ENCODE data around the gene HMOX2.

The HMOX2 gene

DNA sequence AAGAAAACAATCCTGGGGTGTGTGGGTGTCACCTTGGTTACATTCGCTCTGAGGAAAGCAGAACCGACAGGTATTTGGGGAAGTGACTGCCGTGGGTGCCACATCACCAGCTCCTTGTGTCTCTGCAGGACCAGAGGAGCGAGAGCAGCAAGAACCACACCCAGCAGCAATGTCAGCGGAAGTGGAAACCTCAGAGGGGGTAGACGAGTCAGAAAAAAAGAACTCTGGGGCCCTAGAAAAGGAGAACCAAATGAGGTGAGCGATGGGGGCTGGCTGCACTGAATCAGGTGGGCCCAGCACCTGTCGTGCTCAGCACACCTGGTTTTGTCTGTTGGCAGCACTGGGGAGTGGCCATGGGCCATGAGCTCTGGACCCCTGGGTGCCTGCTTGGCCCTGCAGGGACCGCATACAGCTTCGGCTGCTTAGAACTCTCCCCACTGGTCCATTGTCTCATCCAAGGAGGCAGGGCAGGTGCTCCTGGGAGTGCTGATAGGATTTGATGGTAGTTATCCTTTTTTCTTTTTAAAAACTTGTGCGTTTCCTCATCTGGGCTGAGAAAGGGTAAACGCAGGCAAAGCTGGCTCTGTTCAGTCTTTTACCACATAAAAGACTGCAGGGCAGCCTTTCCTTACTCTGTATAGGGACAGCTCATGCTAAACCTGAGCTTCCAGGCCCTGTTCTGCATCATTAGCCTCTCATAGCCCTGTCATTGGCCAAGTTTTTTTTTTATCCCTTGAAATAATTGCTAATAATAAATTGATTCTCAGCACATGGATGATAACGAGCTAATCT, 29.4 kb downstream of the HMOX2 start:
- DNase-seq (peak; percentile 64), ATAC-seq (peak; percentile 85)

DNA sequence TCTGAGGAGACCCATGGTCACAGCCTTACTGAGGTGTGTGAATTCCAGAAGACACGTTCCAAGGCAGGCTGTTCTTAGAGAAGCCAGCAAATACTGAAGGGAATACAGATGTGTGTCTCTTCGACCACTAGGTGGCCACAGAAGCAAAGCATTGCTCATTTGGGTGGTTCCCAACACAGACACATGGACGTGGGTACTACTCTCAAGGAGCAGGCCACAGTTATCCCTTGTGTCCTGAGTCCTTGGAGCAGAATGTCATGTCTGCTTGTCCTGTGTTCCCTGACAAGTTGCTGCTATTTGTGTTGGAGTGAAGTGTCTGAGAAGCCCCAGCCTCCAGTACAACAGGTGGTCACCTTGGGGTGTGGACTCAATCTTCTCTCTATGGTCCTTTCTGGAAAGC, 30.3 kb downstream of the HMOX2 start:
- DNase-seq: peak; percentile 58
- ATAC-seq: peak; percentile 66

DNA sequence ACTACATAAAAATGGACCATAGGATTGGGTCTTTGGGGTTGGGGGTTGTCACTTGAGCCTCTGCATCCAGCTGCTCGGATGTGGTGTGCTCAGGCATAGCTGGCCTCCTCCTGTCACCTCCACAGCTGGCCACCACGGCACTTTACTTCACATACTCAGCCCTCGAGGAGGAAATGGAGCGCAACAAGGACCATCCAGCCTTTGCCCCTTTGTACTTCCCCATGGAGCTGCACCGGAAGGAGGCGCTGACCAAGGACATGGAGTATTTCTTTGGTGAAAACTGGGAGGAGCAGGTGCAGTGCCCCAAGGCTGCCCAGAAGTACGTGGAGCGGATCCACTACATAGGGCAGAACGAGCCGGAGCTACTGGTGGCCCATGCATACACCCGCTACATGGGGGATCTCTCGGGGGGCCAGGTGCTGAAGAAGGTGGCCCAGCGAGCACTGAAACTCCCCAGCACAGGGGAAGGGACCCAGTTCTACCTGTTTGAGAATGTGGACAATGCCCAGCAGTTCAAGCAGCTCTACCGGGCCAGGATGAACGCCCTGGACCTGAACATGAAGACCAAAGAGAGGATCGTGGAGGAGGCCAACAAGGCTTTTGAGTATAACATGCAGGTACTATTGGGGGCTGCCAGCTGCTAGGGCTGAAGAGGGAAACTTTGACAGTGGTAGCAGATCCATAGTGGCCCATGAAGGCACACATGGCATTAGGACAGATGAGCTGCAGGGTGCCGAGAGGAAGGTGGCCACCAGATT, 31.6 kb downstream of the HMOX2 start:
- DNase-seq: no peak
- ATAC-seq: no peak

DNA sequence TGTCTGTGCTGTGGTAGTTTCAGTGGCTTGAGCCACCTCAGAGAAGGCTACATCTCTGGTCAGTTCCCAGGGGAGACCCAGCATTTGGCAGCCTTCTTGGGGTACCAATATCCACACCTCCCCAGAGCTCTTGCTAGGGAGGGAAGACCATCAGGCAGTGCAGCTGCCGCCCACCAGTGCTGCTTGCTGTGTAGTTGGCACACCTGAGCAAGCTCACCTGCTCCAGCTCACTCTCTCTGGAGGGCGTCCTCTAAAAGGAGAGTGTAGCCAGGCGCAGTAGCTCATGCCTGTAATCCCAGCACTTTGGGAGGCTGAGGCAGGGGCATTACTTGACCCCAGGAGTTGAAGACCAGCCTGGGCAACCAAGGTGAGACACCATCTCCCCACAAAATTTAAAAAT, 32.6 kb downstream of the HMOX2 start:
- DNase-seq: no peak
- no peak for ATAC-seq

DNA sequence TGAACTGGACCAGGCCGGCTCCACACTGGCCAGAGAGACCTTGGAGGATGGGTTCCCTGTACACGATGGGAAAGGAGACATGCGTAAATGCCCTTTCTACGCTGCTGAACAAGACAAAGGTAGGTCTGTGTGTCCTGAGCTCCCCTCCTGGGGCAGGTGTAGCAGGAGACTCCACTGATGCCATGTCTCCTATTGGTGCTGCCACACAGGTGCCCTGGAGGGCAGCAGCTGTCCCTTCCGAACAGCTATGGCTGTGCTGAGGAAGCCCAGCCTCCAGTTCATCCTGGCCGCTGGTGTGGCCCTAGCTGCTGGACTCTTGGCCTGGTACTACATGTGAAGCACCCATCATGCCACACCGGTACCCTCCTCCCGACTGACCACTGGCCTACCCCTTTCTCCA, 33.2 kb downstream of the HMOX2 start:
- ATAC-seq (no peak), DNase-seq (no peak)

DNA sequence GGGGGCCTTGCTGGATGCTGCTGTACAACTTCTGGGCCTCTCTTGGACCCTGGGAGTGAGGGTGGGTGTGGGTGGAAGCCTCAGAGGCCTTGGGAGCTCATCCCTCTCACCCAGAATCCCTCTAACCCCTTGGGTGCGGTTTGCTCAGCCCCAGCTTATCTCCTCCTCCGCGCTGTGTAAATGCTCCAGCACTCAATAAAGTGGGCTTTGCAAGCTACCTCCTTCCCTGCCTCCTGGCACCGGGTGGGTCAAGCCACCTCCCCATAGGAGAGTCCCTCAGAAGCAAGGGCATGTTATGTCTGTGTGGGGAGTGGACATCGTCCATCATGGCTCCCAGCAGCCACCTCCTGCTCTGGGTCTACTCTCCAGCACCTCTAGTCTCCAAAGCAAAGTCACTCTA, 33.9 kb downstream of the HMOX2 start:
- no peak for DNase-seq
- ATAC-seq: no peak

DNA sequence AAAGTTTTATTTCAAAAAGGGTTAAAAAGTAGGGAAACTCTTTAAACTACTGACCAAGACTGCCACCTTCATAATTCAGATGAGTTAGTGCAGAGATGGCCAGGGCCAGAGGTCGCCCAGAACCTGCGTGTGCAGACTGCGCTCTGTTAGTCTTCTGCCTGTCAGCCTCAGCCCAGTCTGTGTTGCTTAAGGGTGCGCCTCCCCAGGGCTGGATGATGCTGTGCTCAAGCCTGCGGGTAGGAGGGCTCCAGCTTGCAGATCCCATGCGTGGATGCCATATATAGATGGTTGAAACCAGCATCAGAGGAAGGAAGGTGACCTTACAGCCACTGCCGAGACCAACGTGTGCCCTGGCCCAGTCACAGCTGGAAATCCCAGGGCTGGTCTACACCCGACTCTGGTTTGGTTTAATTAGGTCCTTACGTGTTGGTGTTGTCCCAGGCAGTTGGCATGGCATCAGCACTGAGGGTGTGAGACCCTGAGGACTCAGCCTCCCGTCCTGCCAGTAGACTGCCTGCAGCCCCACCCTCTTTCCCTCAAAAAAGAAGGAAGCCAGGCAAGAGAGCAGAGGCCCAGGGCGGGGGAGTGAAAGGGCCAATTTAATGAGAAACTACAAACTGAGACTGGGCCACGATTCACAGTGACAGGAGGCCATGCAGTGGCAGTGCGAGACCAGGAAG, 34.7 kb downstream of the HMOX2 start:
- DNase-seq (no peak), ATAC-seq (no peak)

DNA sequence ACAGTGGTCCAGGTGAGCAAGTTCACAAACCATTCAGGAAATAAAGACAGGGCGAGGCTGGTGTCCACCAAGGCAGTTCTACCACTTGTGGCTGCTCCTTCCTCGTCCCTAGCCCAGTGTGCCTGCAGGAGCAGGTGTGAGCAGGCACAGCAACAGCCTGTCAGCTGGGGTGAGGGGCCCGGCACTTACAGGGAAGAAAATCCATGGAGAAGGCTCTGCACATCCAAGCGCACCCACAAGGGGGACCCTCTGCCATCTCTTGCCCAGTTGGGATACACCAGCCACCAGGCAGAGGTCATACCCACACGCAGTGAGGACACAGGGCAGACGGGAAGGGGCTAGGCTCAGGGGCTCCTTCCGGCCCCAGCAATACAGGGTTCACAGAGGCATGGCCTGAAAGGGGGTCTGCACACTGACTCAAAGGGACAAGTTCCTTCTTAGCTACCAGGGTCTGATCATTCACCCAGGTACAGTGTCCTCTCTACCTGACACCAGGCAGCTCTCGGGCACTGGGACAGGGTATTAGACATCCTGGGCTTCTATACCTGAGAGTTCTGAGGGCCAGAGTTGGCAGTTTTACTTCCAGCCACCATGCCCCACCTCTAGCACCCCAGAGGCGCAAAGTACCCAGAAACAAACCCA, 35.4 kb downstream of the HMOX2 start:
- DNase-seq (peak; percentile 30), ATAC-seq (no peak)

DNA sequence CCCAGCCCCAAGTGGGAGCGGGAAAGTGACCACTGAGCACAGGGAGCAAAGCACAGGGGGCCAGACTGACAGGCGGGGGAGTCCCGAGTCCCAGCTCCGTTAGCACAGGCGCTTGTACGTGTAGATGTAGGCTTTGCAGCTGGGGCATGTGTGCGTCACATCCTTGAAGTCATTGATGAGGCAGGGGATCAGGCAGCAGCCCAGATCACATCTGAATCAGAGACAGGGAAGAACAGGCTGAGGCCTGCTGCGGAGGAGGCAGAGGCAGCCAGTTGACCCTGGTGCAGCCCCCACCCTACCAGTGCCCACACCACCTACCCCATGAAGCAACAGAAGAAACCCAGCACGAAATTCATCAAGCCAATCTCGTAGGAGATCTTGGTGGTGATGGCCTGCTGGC, 36.3 kb downstream of the HMOX2 start:
- no peak for ATAC-seq
- DNase-seq: no peak

DNA sequence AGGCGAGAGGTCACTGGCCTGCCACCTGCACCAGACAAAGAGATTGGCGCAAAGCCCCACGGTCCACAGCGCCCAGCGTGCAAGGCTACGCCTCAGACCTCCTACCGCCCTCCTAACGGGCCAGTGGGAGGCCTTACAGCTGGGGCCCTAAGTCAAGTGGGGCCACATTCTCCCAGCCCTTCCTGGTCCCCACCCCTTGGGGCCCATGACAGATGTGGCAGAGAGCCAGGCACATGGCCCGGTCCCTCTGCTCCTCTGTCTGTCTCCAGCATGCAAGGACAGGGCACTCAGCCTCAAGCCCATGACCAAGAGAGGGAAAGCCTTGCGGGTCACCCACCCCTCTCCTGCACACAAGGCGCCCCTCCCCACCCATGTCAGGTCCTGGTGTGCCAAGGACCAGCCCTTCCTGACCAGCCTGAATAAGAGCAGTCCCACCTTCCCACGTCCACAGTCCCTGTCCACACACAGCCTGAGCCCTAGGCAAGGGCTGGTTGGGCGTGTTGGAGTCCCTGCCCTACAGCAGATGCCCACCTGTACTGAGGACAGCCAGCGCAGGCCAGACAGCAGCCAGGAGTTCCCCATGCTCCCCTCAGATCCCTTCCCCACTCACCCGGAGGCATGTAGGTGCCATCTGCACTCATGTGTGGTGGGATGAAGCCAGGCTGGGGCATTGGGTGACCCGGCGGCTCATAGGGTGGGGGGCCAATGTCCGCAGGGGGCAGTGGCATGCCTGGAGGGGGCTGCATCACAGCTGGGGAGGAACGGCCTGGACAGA, 37.1 kb downstream of the HMOX2 start:
- DNase-seq: no peak

DNA sequence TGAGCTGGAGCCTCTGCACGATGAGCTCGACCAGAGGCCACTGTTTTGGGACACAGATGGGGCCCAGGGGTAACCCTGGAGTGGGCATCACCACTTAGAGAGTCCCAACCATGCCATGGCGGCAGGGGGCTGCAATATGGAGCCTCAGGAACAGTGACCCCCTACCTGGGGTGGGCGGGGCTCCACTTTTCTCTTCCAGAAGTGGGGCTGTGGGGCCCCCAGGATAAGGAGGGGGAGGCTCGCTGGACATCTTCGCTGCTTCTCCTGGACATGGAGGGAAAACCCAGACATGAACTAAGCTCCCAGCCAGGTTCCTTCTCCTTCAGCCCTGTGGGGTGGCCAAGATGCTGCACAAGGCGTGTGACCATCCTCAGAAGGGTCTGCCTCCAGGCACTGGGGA, 37.7 kb downstream of the HMOX2 start:
- DNase-seq (no peak), ATAC-seq (no peak)

More for the DNA sequence above, 37.1 kb downstream of the HMOX2 start:
- ATAC-seq: no peak

DNA sequence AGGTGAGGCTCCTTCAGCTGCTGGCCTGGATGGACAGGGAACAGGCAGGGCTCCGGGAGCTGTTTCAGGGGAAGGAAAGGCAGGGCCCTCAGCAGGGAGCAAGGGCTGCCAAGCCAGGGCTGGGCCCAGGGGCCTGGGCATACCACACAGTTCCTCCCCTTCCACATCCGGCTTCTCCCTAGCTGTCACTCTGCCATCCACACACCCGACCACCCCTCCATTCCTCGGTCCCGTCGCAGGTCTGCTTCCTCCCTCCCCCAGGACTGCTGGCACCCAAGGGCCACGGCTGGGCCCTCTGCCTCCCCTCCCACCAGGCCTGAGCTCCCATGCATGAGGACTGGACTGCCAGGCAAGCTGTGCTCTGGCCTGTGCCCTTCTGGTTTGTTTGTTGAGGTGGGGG, 38.4 kb downstream of the HMOX2 start:
- DNase-seq (no peak), ATAC-seq (no peak)

DNA sequence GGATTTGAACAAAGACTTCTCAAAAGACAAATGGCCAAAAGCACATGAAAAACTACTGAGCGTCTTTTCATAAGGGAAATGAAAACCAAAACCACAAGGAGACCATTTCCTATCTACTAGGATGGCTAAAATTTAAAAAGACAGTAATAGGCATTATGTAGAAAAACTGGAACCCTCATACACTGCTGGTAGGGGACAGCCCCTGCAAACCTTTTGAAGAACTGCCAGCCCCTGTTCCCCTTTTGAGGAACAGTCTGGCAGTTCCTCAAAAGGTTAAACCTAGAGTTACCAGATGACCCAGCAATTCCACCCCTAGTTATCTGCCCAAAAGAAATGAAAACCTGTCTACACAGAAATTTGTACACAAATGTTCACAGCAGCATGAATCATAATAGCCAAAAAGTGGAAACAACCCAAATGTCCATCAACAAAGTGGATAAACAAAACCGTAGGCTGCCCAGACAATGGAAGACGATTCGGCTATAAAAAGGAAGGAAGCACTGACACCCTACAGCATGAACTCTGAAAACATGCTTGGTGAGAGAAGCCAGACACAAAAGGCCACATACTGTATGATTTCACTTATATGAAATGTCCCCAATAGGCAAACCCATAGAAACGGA, 39.5 kb downstream of the HMOX2 start:
- DNase-seq: no peak
- peak; percentile 62 for ATAC-seq

DNA sequence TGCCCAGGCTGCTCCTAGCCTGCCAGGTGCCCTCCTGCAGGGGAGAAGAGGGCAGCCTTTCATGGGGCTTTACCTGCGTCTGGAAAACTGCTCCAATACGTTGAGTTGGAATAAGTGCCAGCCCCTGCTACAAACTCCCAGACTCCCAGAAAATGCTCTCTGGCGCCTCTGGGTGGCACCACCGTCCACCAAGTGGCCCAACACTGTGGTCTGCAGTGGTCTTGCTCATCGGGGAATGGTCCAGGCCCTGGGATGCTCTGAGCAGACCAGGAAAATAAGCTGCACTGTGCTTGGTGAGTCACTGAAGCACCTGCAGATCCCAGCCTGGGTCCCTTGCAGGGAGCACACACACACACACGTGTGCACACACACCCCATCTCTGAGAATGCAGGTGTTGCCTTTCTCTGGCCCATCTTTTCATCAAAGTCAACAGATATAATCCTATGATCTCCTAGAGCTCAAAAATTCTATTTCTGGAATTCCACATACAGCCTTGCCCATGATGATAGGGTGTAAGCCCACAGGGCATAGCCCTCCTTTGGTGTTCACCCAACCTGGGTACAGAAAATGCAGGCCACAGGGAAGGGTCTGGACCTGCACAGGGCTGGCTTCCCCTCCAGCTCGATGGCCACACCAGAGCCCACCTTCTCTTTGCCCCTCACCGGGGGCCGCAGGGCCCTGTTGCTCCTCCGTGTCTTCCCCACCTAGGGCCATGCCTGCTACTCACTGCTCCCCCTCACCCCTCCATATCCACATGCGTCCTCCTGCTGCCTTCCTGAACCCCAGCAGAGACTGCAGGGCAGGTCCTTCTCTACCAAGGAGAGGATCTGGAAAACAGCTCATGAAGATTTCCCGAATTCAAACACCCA, 41.8 kb downstream of the HMOX2 start:
- ATAC-seq (no peak), DNase-seq (peak; percentile 27)

DNA sequence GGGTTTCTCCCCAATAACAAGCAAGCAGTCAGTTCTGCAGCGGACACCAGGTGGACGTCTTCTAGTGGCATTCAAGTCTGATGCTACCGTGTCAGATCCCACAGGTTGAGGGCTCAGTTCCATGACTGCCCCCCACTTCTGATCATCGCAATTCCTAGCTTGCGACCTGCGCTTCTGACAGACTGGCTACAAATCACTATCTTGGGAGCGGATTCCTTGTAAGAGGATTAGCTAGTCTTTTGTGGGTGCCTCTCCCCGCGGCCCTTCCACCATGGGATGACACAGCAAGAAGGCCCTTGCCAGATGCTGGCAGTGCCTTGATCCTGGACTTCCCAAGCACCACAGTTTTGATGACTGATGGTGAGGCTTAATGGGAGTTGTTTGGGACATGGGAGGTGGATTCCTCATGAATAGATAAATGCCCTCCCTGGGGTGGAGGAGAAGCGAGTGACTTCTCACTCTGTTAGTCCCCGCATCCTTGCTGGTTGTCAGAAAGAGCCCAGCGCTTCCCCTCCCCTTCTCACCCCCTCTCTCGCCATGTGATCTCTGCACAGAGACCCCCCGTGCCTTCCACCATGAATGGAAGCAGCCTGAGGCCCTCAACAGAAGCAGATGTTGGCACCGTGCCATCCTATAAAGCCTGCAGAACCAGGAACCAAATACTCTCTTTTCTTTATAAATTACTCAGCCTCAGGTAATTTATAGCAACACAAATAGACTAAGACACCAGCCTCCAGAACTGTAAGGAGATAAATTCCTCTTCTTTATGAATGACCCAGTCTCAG, 43.3 kb downstream of the HMOX2 start:
- ATAC-seq: no peak
- no peak for DNase-seq

DNA sequence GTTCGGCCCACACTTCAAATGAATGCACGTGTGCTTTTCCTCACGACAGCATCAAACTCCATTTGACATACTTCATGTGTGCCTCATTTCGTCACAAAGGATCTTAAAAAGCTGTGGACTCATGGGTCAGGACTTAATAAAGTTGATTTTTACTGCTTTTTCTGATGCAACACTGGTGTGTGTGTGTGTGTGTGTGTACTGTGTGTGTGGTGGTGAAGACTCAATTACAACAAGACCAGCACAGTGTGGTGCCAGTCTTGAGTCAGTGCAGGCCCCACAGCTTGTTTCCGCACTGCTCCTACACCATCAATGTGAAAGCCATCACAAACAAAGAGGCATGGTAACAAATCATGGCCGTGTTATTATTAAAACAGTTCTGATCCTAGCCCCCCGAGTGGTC, 44.7 kb downstream of the HMOX2 start:
- ATAC-seq (no peak), DNase-seq (no peak)

DNA sequence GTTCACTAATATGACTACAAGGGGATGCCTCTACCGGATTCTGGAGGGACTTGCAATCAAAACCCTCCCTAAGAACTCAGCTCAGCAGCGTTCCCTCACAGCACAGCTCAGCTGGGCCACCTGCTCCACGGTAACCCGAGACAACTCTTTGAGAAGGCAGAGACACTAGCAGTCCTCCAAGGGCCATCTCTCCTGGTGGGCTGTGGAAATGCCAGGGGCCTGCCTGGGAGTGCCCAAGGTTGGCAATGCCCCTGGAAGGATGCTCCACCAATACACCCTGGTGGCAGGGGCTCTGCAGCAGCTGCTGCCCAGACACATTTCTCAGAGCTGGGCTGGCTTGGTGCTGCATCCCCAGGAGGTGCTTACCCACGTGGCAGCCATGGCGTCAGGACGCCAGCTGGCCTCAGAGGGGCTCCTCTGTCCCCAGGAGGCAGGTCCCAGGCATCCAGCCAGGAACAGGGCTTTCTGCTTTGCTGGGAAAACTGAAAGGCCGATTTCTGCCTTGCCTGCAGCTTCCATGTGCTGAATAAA, 45.9 kb downstream of the HMOX2 start:
- DNase-seq (no peak), ATAC-seq (no peak)

DNA sequence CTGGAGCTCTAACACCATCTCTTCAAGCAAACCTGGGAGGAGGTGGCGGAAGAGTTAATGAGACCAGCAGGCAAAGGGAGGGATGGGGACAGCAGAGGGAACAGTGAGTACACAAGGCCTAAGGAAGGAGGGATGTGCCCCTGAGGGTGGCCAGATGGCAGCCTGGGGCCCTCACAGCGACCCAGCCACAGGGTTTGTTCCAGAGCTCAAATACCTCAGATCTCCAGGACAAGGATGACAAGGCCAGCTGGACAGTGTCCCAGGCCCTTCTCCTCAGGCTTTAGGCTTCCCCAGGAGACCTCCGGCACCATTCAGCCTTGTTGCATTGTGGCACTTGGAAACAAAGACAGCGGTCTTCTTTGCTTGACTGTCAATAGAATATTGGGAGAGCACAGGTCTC, 47.5 kb downstream of the HMOX2 start:
- DNase-seq: no peak
- no peak for ATAC-seq

DNA sequence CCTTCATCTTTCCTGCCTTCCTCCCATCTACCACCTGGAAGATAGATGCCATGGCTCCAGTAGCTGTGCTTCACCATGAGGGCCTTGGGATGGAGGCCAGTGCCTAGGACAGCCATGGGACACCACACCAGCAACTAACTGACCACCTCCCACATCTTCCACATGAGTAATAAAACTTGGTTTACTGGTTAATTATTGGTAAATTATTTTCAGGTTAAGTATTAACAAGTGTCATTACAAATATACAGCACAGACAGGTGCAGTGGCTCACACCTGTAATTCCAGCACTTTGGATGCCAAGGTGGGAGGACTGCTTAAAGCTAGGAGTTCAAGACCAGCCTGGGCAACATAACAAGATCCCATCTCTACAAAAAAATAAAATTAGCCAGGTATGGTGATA, 48.4 kb downstream of the HMOX2 start:
- ATAC-seq: no peak

More for the DNA sequence above, 48.4 kb downstream of the HMOX2 start:
- no peak for DNase-seq

All from stimulated activated naive CD8-positive, alpha-beta T cell treated with anti-CD3 and anti-CD28 coated beads, Interleukin-15, Interleukin-2, amounts not matched to agents 100 U/mL and 50 U/mL, for 24 hours (primary cell).